Effector memory CD8-positive, alpha-beta T cell (primary cell): Measurements from ENCODE around the gene SCGB1A1.
A peak's percentile ranks its signal among the peaks of the same experiment; 100 is the strongest.

ENCODE experiments used
- ATAC-seq: fragments of 150-1000 bp; cut with Tn5 transposase; replicated peaks from 2 replicates; pipeline ENCODE4 v1.10.0; 2021; ENCODE audit warnings: mild to moderate bottlenecking, moderate library complexity
- DNase-seq, 3 experiments: peaks; one replicate each; pipeline ENCODE4 v3.0.0; 2021
- H3K27ac Mint-ChIP-seq, 2 donors: one replicate each; pipeline ENCODE4 v1.8.0; 2022; ENCODE audit warnings: mild to moderate bottlenecking in 2 of 2, mixed read lengths in 2 of 2, moderate library complexity in 2 of 2
- H3K27me3 Mint-ChIP-seq, 2 donors: one replicate each; pipeline ENCODE4 v1.8.0; 2022; ENCODE audit warnings: mixed read lengths in 2 of 2
- H3K36me3 Mint-ChIP-seq: one replicate; pipeline ENCODE4 v1.8.0; 2022; ENCODE audit warnings: mild to moderate bottlenecking, moderate library complexity, mixed read lengths; ENCODE audit not compliant: insufficient read depth
- H3K4me1 Mint-ChIP-seq, 2 donors: one replicate each; pipeline ENCODE4 v1.8.0; 2022; ENCODE audit warnings: low read depth in 2 of 2, mixed read lengths in 2 of 2
- H3K4me3 Mint-ChIP-seq, 2 donors: one replicate each; pipeline ENCODE4 v1.8.0; 2022; ENCODE audit warnings: mild to moderate bottlenecking in 2 of 2, mixed read lengths in 2 of 2, moderate library complexity in 2 of 2
- H3K9me3 Mint-ChIP-seq, 2 donors: one replicate each; pipeline ENCODE4 v1.8.0; 2022; ENCODE audit warnings: mixed read lengths in 2 of 2

Gene SCGB1A1

DNA sequence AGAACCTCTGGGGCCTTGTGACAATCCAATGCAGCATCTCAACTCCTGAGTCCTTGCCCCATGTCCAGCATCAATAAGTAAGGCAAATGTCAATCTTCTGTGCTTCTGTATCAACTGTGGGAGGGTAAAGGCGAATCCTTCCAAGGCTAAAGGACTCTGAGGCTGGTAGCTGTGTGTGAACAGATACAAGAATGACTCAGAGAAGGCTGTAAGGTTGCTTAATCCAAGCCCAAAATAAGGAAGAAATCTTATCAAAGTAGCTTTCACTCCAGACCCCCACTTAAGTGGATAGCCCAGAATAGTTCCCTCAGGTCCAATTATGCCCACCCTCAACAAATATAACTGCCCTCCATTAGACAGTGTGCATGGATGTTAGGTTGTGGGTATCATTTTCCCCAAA is 28.1 kb upstream of the SCGB1A1 start:
- Mint-ChIP-seq H3K27me3 (no peaks in the 10 kb centered on the region), H3K4me1 (peaks cover 6 to 9% of the 10 kb centered on the region in 2 donors), H3K27ac (no peak overlapping the region), H3K9me3 (no peaks in the 10 kb centered on the region), H3K36me3 (no peaks in the 10 kb centered on the region), H3K4me3 (no peak overlapping the region)
- DNase-seq (no peak), ATAC-seq (no peak)

- H3K4me1 Mint-ChIP-seq: peaks cover 6 to 9% of the 10 kb centered on the region in 2 donors
- ATAC-seq: no peak
Measured at GRCh38 chr11:62391642-62392425, 27.0 kb upstream of the SCGB1A1 start.

GRCh38 chr11:62392506-62392905 is 26.3 kb upstream of the SCGB1A1 start:
- Mint-ChIP-seq H3K27me3 (no peaks in the 10 kb centered on the region), H3K4me3 (no peak overlapping the region), H3K27ac (no peak overlapping the region), H3K4me1 (peaks cover 4 to 6% of the 10 kb centered on the region in 2 donors), H3K9me3 (no peaks in the 10 kb centered on the region), H3K36me3 (peaks cover 3% of the 10 kb centered on the region)
- no peak for ATAC-seq
- DNase-seq: no peak

More at GRCh38 chr11:62391642-62392425, 27.0 kb upstream of the SCGB1A1 start:
- no peak for DNase-seq
- Mint-ChIP-seq H3K27me3 (no peaks in the 10 kb centered on the region), H3K36me3 (no peaks in the 10 kb centered on the region), H3K9me3 (no peaks in the 10 kb centered on the region), H3K4me3 (no peak overlapping the region), H3K27ac (no peak overlapping the region)

DNA sequence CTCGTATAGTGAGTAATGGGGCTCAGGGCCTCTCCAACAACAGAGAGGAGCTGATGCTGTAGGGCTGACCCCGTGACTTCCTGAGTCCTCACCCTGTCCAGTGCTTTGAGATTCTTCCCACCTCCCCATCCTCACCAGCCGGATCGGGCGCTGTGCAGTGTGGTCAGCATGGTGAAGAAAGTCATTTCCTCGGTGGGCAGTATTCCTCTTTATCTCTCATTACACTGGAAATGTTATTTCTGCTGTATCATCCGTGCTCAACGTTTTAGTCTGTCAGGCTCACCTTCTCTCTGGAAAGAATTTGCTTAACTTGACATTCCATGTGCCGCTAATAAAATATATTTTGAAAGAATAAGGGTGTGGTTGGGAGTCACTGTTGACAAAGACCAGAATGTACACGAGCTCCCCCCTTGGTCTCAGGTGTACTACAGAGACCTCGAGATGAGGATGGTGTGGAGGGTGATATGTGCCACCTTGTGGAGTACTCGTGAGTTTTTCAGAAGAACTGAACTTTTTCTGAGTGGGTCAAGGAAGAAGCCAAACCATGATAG is 25.7 kb upstream of the SCGB1A1 start:
- peaks cover 1 to 4% of the 10 kb centered on the region in 2 donors for H3K4me1 Mint-ChIP-seq
- peak overlapping the region in 1 of 2 donors; percentile 62 for H3K27ac Mint-ChIP-seq
- no peaks in the 10 kb centered on the region for H3K27me3 Mint-ChIP-seq
- peaks cover 3% of the 10 kb centered on the region for H3K36me3 Mint-ChIP-seq
- ATAC-seq (peak; percentile 63), DNase-seq (no peak)
- no peaks in the 10 kb centered on the region for H3K9me3 Mint-ChIP-seq
- no peak overlapping the region for H3K4me3 Mint-ChIP-seq

DNA sequence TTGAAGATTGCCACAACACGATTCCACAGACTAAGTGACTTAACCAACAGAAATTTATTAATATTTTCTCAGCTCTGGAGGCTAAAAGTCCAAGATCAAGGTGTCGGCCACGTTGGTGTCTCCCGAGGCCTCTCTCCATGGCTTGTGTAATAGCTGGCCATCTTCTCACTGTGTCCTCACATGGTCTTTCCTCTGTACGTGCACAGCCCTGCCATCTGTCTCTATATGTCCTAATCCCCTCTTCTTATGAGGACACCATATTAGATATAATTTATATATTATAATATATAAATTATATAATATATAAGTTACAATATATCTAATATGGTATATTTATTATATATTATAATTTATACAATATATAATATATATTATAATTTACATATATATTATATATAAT is 25.1 kb upstream of the SCGB1A1 start:
- Mint-ChIP-seq H3K36me3 (peaks cover 3% of the 10 kb centered on the region), H3K9me3 (no peaks in the 10 kb centered on the region)
- no peak for ATAC-seq

DNA sequence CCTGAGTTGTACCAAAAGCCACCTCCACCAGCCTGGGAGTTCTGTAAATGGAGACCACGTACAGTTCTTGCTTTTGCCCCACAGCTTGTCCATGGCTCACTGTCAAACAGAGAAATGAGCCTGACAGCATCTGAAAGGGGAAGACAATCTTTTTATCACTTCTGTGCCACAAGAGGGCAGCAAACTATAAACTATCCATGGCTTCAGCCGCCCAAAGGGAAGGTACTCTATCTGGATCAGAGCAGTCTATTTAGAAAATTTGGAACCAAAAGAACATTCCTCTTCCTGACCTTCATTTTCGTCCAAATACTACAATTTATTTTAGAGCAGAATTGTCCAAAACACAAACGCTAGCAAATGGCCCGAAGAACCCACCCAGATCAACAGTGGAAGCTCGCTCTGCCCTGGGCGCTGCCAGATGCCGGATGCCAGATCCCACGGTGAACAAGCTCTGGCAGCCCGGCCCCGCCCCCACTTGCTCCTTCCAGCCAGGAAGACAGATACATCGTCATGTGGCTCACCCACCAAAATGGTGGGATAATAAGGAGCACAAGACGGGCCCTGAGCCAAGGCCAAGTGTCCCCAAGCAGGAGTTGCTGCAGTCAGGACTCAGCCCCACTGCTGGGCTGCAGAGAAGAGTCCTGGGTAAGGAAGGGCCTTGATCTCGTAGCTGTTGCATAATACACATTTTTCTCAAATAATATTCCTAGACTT is 23.9 kb upstream of the SCGB1A1 start:
- Mint-ChIP-seq H3K4me3 (no peak overlapping the region), H3K27me3 (no peaks in the 10 kb centered on the region), H3K27ac (no peak overlapping the region), H3K36me3 (peaks cover 3% of the 10 kb centered on the region), H3K9me3 (no peaks in the 10 kb centered on the region), H3K4me1 (peaks cover 4 to 6% of the 10 kb centered on the region in 2 donors)
- ATAC-seq: peak; percentile 79
- peak; percentile 43 to 51 (median 50) for DNase-seq

More for the DNA sequence above, 25.1 kb upstream of the SCGB1A1 start:
- no peak overlapping the region for H3K4me3 Mint-ChIP-seq
- H3K4me1 Mint-ChIP-seq: peaks cover 1 to 4% of the 10 kb centered on the region in 2 donors
- DNase-seq: no peak
- no peaks in the 10 kb centered on the region for H3K27me3 Mint-ChIP-seq
- H3K27ac Mint-ChIP-seq: no peak overlapping the region

DNA sequence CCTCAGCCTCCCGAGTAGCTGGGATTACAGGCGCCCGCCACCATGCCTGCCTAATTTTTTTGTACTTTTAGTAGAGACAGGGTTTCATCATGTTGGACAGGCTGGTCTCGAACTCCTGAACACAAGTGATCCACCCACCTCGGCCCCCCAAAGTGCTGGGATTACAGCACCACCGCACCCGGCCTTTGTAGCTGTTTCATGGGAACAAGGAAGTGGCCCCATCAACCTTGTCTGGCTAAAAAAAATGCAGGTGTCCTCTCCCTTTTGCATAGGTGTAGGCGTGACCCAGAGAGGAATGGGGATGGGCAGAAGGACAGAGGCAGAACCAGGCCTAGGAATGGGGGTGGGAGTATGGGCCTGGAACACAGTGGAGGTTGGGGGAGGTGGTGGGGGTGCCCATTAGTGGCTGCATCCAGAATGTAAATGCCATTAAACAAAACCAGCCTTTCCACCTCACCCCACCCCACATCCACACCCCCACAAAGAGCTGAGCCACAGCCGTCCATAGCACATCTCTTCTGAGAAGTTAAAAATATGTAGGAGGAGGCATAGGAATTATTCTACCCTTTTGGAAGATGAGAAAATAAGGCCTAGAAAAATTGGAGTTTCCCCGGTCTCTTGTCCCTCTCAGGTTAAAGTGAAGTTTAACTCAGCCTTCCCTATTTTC is 22.8 kb upstream of the SCGB1A1 start:
- DNase-seq (no peak), ATAC-seq (no peak)
- Mint-ChIP-seq H3K4me1 (peaks cover 4 to 6% of the 10 kb centered on the region in 2 donors), H3K36me3 (peaks cover 3% of the 10 kb centered on the region), H3K27me3 (no peaks in the 10 kb centered on the region), H3K27ac (no peak overlapping the region), H3K9me3 (no peaks in the 10 kb centered on the region), H3K4me3 (no peak overlapping the region)

DNA sequence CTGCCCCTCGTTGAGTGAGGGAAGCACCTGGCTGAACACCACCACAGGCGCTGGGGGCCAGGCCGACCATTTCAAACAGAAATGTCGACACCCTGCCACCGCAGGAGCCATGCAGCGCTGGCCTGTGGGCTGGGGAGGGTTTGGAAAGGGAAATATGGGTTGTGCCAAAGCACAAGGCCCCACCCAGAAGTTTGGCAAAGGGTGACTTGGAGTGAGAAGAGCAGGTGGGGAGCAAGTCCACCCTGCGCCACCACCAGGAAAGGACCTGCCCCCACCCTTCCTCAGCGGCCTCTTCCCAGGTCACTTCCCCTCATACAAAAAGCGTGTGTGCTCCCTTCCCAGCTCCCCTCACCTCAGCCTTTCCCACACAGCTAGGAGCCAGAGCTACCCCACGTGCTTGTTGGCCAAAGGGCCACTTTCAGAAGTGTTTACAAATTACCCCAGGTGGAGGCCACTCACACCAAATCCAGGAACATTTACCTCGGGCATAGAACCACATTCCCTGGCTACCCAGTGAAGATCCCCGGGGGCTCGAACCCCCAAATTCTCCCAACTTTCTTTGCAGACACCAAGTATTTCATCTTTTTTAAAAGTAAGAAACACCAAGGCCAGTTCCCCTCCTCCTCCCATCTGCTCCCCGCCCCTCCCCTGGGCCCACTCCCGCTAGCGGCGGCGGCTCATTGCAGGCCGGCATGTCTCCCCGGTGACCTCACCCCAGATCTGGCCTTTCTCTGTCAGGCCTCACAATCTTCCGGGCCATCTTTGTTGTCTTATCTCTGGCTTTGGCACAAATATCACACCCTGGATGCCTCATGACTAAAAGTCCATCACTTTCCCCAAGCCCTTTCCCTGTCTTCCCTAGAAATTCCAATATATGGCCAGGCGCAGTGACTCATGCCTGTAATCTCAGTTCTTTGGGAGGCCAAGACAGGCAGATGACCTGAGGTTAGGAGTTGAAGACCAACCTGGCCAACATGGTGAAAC is 20.5 kb upstream of the SCGB1A1 start:
- ATAC-seq (no peak), DNase-seq (no peak)
- Mint-ChIP-seq H3K36me3 (peaks cover 7% of the 10 kb centered on the region), H3K27ac (peak overlapping the region; percentile 42 to 73), H3K4me1 (peaks cover 19 to 24% of the 10 kb centered on the region in 2 donors), H3K27me3 (no peaks in the 10 kb centered on the region), H3K9me3 (no peaks in the 10 kb centered on the region), H3K4me3 (no peak overlapping the region)

DNA sequence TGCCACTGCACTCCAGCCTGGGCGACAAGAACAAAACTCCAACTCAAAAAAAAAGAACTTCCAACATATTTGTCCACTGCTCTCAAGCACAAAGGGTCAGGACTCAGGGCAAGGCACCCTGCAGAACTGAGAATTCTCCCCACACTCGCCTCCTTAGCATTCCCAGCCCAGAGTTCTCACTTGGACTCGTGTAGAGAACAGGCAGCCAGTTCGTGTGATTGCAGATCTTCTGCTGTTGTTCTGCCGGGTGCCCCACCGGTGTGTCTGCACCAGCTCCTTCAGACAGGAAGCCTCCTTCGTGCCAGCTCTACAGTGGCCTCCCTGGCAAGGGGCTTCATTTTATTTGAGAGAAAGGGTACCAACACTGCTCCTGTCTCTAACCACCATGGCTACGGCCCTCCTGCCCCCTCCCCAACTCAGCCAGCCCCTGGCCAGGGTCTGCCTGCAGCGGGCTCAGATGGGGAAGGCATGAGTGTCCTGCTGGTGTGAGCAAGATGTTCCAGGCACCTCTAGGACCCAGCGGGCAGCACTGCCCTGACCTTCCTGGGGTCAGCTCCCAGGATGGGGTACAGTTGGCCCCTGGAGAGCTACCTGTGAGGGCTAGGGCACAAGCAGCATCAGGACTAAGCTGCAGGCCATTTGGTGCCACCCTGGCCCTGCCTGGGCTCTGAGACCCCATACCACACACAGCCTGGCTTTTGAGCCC is 19.5 kb upstream of the SCGB1A1 start:
- Mint-ChIP-seq H3K9me3 (no peaks in the 10 kb centered on the region), H3K27ac (no peak overlapping the region), H3K36me3 (peaks cover 7% of the 10 kb centered on the region), H3K4me3 (no peak overlapping the region), H3K27me3 (no peaks in the 10 kb centered on the region), H3K4me1 (peaks cover 19 to 24% of the 10 kb centered on the region in 2 donors)
- DNase-seq (no peak), ATAC-seq (no peak)

GRCh38 chr11:62399878-62400266 is 19.0 kb upstream of the SCGB1A1 start:
- DNase-seq (no peak), ATAC-seq (no peak)
- Mint-ChIP-seq H3K27me3 (no peaks in the 10 kb centered on the region), H3K4me3 (no peak overlapping the region), H3K27ac (peak overlapping the region in 1 of 2 donors; percentile 20), H3K36me3 (peaks cover 7% of the 10 kb centered on the region), H3K9me3 (no peaks in the 10 kb centered on the region), H3K4me1 (peaks cover 17 to 24% of the 10 kb centered on the region in 2 donors)

- Mint-ChIP-seq H3K36me3 (peaks cover 7% of the 10 kb centered on the region), H3K9me3 (no peaks in the 10 kb centered on the region), H3K27ac (peak overlapping the region in 1 of 2 donors; percentile 20), H3K4me3 (no peak overlapping the region), H3K4me1 (peaks cover 15 to 23% of the 10 kb centered on the region in 2 donors), H3K27me3 (no peaks in the 10 kb centered on the region)
- ATAC-seq (no peak), DNase-seq (no peak)
Measured at GRCh38 chr11:62400281-62400680, 18.6 kb upstream of the SCGB1A1 start.

DNA sequence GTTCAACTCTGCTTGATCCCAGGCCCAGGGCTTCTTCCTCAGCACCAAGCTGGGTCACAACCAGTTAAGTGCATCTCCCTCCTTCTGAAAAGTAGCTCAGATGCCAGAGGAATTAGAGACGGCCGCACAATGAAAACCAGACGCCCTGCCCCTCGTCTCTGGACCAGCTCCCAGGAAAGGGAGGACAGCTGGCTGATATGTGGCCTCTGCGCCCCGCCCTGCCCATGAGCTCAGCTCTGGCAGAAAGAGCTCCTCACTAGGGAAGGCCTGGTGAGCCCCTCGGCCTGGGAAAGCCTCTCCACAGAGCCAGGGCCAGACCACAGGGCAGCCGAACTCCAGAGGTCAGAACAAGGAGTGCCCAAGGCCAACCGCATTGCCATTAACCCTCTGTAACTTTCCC is 18.1 kb upstream of the SCGB1A1 start:
- no peak overlapping the region for H3K27ac Mint-ChIP-seq
- H3K4me3 Mint-ChIP-seq: no peak overlapping the region
- H3K4me1 Mint-ChIP-seq: peaks cover 15 to 23% of the 10 kb centered on the region in 2 donors

More for the DNA sequence above, 18.1 kb upstream of the SCGB1A1 start:
- Mint-ChIP-seq H3K36me3 (peaks cover 7% of the 10 kb centered on the region), H3K9me3 (no peaks in the 10 kb centered on the region), H3K27me3 (no peaks in the 10 kb centered on the region)
- ATAC-seq (no peak), DNase-seq (no peak)
